Activated CD4-positive, CD25-positive, alpha-beta regulatory T cell (primary cell): Measurements from ENCODE around the gene PARP2.
"Not testable (repeated sequence)": the region's sequence is repeated elsewhere in the genome, so short reads cannot be mapped to it uniquely, and the experiment has no call there.

Source experiments
- DNase-seq, 4 experiments: peaks; one replicate each; lab custom pipeline; 2025; lab: John Stamatoyannopoulos, UW

PARP2 gene

DNA sequence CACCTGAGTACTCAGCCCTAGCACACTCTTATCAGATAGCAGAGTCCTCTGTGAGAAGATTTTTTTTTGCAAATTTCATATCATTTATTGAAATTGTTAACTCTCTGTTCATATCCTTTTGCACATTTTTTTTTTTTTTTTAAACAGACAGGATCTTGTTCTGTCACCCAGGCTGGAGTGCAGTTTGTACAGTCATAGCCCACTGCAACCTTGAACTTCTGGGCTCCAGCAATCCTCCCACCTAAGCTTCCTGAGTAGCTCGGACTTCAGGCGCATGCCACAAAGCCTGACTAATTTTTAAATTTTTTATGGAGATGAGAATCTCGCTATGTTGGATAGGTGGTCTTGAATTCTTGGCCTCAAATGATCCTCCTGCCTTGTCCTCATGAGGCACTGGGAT, 4.3 kb downstream of the PARP2 start:
- no peak for DNase-seq

DNA sequence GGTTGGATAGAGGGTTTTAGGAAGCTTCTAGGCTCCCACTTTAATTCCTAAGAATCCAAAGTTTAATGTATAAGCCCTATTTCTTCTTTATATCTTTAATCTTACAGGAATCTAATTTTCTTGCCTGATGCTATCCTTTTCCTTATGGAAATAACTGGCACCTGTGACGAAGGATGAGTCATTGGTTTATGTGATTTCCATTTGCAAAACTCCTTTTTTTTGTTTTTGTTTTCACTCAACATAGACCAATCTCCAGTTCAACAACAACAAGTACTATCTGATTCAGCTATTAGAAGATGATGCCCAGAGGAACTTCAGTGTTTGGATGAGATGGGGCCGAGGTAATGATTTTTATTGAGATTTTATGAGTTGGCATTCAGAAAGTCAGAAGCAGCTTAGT, 6.8 kb downstream of the PARP2 start:
- DNase-seq: no peak

DNA sequence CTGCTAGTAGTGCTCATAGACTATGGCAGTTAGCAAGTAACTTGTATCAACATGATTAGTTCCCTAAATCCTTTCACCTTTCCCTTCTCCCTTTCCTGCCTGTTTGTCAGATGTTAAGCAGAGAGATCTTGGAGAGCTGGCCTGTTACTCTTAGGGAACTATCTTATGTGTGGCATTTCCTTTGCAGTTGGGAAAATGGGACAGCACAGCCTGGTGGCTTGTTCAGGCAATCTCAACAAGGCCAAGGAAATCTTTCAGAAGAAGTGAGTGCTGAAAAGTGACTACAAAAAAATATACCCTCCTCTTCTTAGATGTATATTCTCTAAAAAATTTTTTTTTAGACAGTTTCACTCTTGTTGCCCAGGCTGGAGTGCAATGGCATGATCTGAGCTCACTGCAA, 7.4 kb downstream of the PARP2 start:
- no peak for DNase-seq

GRCh38 chr14:20356422-20356821, 13.0 kb downstream of the PARP2 start:
- DNase-seq: no peak

GRCh38 chr14:20358474-20358873, 15.0 kb downstream of the PARP2 start:
- not testable (repeated sequence) for DNase-seq

GRCh38 chr14:20365928-20366327, 22.5 kb downstream of the PARP2 start:
- DNase-seq: no peak

GRCh38 chr14:20372796-20373195, 29.4 kb downstream of the PARP2 start:
- DNase-seq: no peak

DNA sequence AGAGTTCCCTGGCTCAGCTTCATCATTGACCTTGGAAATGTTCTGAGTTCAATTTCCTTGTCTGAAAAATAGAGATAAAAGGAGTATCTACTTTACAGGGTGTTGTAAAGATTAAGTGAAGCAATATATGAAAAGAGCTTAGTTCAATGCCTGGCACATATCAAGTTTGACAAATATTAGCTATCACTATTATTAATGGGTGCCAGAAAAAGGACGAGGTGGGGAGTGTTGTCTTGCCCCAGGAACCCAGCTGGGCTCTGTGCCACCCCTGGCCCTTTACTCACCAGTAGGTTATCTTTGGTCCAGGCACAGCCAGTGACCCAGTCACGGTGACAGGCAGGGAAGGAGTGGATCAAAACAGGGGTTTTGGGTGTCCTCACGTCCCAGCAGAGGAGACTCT, 32.0 kb downstream of the PARP2 start:
- DNase-seq: no peak

GRCh38 chr14:20376071-20376588, 32.7 kb downstream of the PARP2 start:
- no peak for DNase-seq

- DNase-seq: no peak
Observed at GRCh38 chr14:20377171-20377570, 33.7 kb downstream of the PARP2 start.

DNA sequence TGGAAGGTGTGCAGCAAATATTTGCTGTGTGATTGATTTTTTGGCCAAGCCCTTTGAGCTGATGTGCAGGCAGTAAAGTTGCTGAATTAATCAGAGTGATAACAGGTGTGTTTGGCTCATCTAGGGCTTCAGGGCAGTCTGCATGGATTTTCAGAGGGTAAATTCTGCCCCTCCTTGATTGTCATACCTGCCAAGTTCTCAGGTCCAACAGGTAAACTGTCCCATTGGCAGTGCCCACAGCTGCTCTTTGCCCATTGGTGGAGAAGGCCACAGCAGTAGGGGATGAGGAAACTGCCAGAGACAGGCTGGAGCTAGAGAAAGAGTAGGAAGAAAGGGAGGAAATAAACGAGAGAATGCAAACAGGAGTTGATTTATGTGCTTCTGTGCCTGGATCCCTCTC, 36.3 kb downstream of the PARP2 start:
- DNase-seq: no peak

- DNase-seq: no peak
Observed at GRCh38 chr14:20380681-20381080, 37.2 kb downstream of the PARP2 start.

DNA sequence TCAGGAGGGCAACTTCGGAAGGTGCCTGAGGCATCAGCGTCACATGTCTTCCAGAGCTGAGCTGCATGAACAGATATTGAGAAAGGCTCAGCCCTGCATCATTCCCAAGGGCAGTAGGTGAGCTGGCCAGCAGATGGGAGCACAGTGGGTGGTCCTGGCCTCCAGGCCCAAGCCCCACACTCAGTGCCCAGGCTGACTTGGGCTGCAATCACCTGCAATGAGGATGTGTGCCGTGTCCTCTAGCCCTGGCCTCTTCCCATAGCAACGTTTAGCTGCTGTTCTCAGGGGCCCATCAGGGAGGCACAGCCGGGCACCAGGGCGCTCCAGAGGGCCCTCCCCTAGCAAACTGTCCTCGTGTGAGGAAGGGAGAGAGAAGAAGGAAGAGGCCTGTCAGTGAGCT, 37.9 kb downstream of the PARP2 start:
- no peak for DNase-seq

DNA sequence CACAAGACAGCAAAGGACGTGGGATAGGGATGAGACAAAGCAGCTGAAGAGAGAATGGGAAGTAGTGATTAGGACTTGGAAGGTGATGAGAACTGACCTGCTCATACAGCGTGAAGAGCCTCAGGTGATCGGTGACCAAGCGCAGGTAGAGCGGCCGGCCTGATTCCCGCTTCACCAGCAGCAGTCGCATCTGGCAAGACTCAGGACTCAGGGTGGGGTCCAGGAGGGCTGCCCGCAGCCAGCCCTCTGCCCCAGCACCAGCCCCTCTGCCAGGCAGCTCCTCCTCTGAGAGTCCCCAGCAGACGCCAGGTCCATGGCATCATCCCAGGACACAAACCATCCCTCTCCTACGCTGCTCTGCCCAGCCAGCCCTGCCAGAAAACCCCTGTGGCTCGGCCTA, 39.1 kb downstream of the PARP2 start:
- no peak for DNase-seq

DNA sequence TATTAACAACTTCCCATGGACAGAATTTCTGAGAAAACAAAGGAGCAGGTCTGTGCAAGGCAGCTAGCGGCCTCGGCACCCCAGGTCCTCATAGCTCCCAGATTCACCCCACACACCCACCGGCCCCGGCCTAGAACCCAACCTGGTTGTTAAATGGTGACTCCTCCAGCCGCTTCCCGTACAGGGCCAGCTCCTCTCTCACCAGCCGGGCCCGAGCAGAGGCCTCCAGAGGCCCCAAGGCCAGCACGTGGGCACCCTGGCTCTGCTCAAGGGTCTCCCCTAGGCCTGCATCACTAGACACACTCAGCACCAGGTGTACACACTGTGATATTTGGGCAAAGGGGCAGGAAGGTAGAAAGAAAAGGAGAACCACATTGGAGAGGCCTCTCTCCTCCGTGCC, 39.6 kb downstream of the PARP2 start:
- DNase-seq: no peak

- no peak for DNase-seq
Observed at GRCh38 chr14:20383636-20384035, 40.2 kb downstream of the PARP2 start.

- no peak for DNase-seq
Observed at GRCh38 chr14:20384321-20384720, 40.9 kb downstream of the PARP2 start.

DNA sequence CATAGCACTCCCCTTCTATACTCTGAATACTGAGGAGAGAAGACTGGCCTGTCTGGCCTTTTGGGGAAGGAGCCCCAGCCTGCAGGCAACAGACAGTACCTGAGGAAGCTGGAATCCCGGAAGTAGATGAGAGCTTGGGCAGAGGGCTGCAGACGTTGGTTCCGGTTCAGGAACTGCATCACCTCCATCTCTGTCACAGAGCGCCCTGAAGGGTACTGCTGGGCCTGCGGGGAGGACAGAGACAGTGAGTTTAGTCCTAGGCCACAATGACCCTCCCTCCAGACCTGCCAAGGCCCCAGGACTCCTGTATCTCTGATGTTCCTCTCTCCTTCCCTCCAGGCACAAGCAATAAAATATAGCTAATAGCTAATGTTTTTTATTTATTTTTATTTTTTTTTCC, 41.5 kb downstream of the PARP2 start:
- no peak for DNase-seq

DNA sequence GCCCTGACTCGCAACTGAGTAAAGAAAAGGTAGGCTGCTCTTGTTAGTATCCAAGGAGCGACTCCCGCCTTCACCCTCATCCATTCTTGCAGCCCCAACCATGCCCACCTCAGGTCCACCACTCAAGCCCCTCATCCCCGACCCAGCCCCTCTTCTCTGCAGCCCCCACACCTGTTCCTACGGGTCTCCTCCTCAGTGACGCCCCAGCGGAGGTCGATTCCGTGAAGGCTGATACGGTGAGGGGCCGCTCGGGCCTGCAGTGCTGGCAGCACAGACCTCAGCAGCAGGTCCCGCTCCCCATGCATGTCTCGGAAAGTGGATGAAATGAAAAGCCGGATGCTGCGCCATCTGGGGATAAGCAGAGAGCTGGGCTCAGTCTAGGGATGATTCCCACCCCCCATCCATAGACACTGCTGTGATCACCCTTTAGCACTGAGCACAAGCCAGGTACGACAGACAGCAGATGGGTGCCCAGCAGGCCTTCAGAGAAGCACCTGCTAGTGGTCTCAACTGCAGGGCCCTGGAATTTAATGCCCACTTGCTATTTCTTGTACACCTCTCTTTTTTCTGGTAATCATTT, 42.9 kb downstream of the PARP2 start:
- no peak for DNase-seq

DNA sequence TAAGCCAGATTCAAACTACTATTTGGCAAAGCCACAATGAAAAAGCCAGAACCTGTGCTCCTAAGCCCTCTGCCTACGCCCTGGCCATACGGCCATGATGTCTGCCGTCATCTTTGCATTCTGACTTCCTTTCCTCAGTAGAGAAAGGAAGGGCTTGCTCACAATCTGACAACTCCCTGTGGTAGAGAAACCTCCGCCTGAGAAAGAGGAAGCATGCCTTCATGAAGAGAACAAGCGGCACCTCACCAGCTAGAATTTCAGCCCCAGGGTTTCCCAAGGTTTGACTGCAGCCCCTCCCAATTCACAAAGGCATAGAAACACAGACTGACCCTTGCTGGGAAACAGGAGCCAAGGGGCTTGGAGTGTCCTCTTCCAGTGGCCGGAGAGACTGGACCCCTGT, 44.1 kb downstream of the PARP2 start:
- no peak for DNase-seq

DNA sequence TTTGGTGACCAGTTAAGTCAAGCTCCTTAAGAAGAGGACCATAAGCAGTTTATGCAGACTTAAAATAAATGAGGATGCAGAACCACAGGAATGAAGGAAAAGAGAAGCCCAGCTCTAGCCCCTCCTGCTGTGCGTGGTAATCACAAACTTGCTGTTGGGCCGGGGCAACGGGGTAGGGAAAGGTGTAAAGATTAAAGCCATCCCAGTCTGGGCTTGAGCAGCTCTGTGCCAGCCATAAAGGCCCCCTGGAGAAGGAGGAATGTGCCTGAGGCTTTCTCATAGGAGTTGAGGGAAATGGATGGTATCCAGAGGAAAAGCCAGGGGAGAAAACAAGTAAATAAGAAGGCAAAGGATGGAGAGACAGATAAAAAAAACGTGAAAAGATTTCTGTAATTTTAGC, 44.7 kb downstream of the PARP2 start:
- no peak for DNase-seq

DNA sequence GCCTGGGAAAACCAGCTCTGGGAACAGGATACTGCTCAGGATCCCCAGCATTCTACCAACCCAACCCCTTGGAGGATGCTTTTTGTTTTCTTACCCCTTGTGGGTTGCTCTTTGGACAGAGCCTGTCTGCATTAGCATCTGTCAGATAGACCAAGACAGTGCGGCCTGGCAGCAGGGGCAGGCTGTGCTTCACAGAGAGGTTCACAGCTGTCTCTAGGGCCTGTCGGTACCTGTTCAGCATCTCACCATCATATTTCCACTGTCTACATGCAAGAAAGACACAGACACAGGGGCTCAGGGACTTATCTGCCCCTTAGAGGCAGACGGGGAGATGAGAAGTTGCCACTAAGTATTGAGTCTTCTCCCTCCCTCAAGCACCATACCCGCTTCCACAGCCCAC, 48.1 kb downstream of the PARP2 start:
- no peak for DNase-seq

GRCh38 chr14:20397511-20397910, 54.1 kb downstream of the PARP2 start:
- no peak for DNase-seq

- no peak for DNase-seq
Observed at GRCh38 chr14:20400589-20400964, 57.1 kb downstream of the PARP2 start.
